K562 (cell line): Measurements from ENCODE around the gene GNAZ. TPM values are rescaled to one million over a fixed set of nuclear protein-coding genes. Genes with fewer than 3 reads are reported as not detected.

Source experiments
- CTBP1 ChIP-seq: fragments of 450-650 bp; IDR thresholded peaks from 2 replicates; pipeline ENCODE4 v1.6.1; 2016; ENCODE audit warnings: borderline replicate concordance
- DDX20 ChIP-seq: fragments of 450-650 bp; IDR thresholded peaks from 2 replicates; pipeline ENCODE4 v1.6.1; 2016; ENCODE audit warnings: missing genetic modification characterization, low read depth, mild to moderate bottlenecking, missing compliant biosample characterization, moderate library complexity
- EZH2 ChIP-seq: IDR thresholded peaks from 2 replicates; pipeline ENCODE4 v1.6.1; 2012; ENCODE audit warnings: low read depth, mild to moderate bottlenecking, inconsistent platforms, low read length, borderline replicate concordance
- FOS ChIP-seq: IDR thresholded peaks from 3 replicates; pipeline ENCODE4 v1.6.1; 2011; ENCODE audit not compliant: insufficient read length; ENCODE audit errors: extremely low read depth
- FOXJ3 ChIP-seq: sonication (generic); formaldehyde crosslinking; IDR thresholded peaks from 2 replicates; pipeline ENCODE4 v1.4.0; 2020; ENCODE audit warnings: mild to moderate bottlenecking, missing genetic modification reagents
- HCFC1 ChIP-seq: IDR thresholded peaks from 2 replicates; pipeline ENCODE4 v1.6.1; 2012; ENCODE audit warnings: low read depth, low read length, improper control_type of control experiment
- NFIX ChIP-seq: fragments of 250-450 bp; sonication (Bioruptor Pico); IDR thresholded peaks from 2 replicates; pipeline ENCODE4 v1.4.0; 2020; ENCODE audit warnings: low read depth, mild to moderate bottlenecking, moderate library complexity
- PTBP1 ChIP-seq: fragments of 200-400 bp; formaldehyde crosslinking; IDR thresholded peaks from 2 replicates; pipeline ENCODE4 v1.6.1; 2017; ENCODE audit warnings: low read depth, low read length
- RCOR1 ChIP-seq, 2 experiments: IDR thresholded peaks; 2 replicates each; pipeline ENCODE4 v1.6.1; 2012; ENCODE audit warnings: low read depth in 2 of 2, low read length in 2 of 2, borderline replicate concordance in 1 of 2, improper control_type of control experiment in 1 of 2
- SIN3B ChIP-seq: fragments of 450-650 bp; IDR thresholded peaks from 2 replicates; pipeline ENCODE4 v1.6.1; 2017; ENCODE audit warnings: low read depth, mild to moderate bottlenecking, moderate library complexity
- SMAD4 ChIP-seq: fragments of 250-450 bp; sonication (Bioruptor Pico); conservative IDR thresholded peaks from 2 replicates; pipeline ENCODE4 v1.8.0; 2021; ENCODE audit warnings: inconsistent platforms, mild to moderate bottlenecking, moderate library complexity
- TEAD4 ChIP-seq, 2 experiments: sonication (generic) in 1 of 2; formaldehyde crosslinking in 1 of 2; IDR thresholded peaks; 2 replicates each; pipeline versions ENCODE4 v1.6.1 to v1.8.0; 2012 to 2022; ENCODE audit warnings: borderline replicate concordance in 1 of 2, inconsistent platforms in 1 of 2, low read length in 1 of 2, mild to moderate bottlenecking in 1 of 2, missing genetic modification reagents in 1 of 2
- ZFP1 ChIP-seq: fragments of 450-650 bp; formaldehyde crosslinking; IDR thresholded peaks from 2 replicates; pipeline ENCODE4 v1.4.0; 2020; ENCODE audit warnings: mild to moderate bottlenecking, mixed read lengths
- ZNF592 ChIP-seq: fragments of 450-650 bp; IDR thresholded peaks from 2 replicates; pipeline ENCODE4 v1.6.1; 2017; ENCODE audit warnings: antibody characterized with exemption, mild to moderate bottlenecking
- ZNF76 ChIP-seq: fragments of 250-450 bp; sonication (Bioruptor Pico); IDR thresholded peaks from 2 replicates; pipeline ENCODE4 v1.4.0; 2020; ENCODE audit warnings: mild to moderate bottlenecking, moderate library complexity, borderline replicate concordance
- ZNF778 ChIP-seq: fragments of 450-650 bp; formaldehyde crosslinking; IDR thresholded peaks from 2 replicates; pipeline ENCODE4 v1.4.0; 2020; ENCODE audit warnings: mild to moderate bottlenecking, moderate library complexity
- polyA plus RNA-seq, 8 experiments: library from polyadenylated mRNA; depleted of rRNA in 4 of 8; stranded (reverse) in 5 of 8; unstranded in 3 of 8; fragments of >200 nt; fragmentation: Nextera tagmentation in 2 of 8; fragmentation: Illumina TruSeq in 1 of 8; extraction: Ambion mirVana in 2 of 8; extraction: Trizol in 1 of 8; gene quantifications; 2 replicates each; pipeline versions ENCODE4 v1.2.1 to v1.2.3, GENCODE V29; 2011 to 2014; ENCODE audit warnings: inconsistent platforms in 1 of 8, missing spikeins in 1 of 8
- total RNA-seq, 7 experiments: library from RNA; depleted of rRNA in 6 of 7; stranded (reverse); fragments of >200 nt in 6 of 7; fragmentation: Illumina TruSeq in 2 of 7; extraction: Trizol in 2 of 7; gene quantifications; 2 replicates each; pipeline versions ENCODE4 v1.2.1 to v1.2.3, GENCODE V29; 2011 to 2021; ENCODE audit warnings: low replicate concordance in 1 of 7
- TF ChIP-seq, protein P1 (sequence below): fragments of 450-650 bp; formaldehyde crosslinking; IDR thresholded peaks from 2 replicates; pipeline ENCODE4 v1.4.0; 2020; ENCODE audit warnings: mild to moderate bottlenecking, moderate library complexity
- TF ChIP-seq, protein P2 (sequence below): sonication (generic); formaldehyde crosslinking; IDR thresholded peaks from 2 replicates; pipeline ENCODE4 v1.9.0; 2022; ENCODE audit warnings: mild to moderate bottlenecking, missing genetic modification reagents
- TF ChIP-seq, protein P3 (sequence below): sonication (generic); formaldehyde crosslinking; IDR thresholded peaks from 2 replicates; pipeline ENCODE4 v1.8.0; 2023; ENCODE audit warnings: mild to moderate bottlenecking, missing genetic modification reagents

The GNAZ gene
- total and polyA plus RNA-seq, 9 of the 15 experiments (the other 6 are each of a cell fraction or from before 2014, with no cell fraction given): 0.04 to 0.22 (median 0.13) TPM; not detected in 3

DNA sequence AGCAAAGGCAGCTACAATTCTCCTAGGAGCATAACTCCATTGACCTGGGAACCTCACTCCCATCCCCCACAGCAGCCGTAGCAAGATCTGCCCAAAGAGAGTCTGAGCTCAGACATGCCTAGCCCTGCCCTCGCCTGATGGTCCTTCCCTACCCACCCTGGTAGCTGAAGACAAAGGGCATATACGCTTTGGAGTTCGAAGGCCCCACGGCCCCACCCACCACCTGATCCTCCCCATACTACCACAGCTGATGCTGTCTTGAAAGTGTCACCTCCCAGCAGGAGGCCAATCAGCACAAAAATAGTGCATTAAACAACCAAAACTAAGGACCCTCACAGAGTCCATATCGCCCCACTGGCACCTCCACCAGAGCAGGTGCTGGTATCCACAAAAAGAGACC is 22.6 kb upstream of the GNAZ start (continued):
- TF ChIP-seq ZNF76 (CRISPR knock-in tag) (no peak), CTBP1 (no peak), PTBP1 (no peak), NFIX (CRISPR knock-in tag) (no peak), EZH2 (no peak), DDX20 (tag) (no peak), ZFP1 (CRISPR knock-in tag) (no peak), RCOR1 (IDR thresholded peaks at IDR 0.05; ENCODE audit: borderline replicate concordance in 1 of 2, low read depth in 2 of 2, low read length in 2 of 2) (no peak), ZNF592 (no peak), FOS (no peak), SIN3B (no peak), HCFC1 (no peak), ZNF778 (CRISPR knock-in tag) (no peak), FOXJ3 (CRISPR knock-in tag) (peak; percentile 55; the same call in 1 of the 2 replicates), TEAD4 (IDR thresholded peaks at IDR 0.05; ENCODE audit: low read length) (no peak), TEAD4 (CRISPR knock-in tag; IDR thresholded peaks at IDR 0.05; ENCODE audit: borderline replicate concordance) (0 out of 2 replicates have a peak, but pooled peaks have one; percentile 16), SMAD4 (CRISPR knock-in tag) (no peak)
- TF ChIP-seq, protein P1, sequence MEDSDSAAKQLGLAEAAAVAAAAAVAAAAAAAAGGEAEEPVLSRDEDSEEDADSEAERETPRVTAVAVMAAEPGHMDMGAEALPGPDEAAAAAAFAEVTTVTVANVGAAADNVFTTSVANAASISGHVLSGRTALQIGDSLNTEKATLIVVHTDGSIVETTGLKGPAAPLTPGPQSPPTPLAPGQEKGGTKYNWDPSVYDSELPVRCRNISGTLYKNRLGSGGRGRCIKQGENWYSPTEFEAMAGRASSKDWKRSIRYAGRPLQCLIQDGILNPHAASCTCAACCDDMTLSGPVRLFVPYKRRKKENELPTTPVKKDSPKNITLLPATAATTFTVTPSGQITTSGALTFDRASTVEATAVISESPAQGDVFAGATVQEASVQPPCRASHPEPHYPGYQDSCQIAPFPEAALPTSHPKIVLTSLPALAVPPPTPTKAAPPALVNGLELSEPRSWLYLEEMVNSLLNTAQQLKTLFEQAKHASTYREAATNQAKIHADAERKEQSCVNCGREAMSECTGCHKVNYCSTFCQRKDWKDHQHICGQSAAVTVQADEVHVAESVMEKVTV: no peak
- TF ChIP-seq, protein P2, sequence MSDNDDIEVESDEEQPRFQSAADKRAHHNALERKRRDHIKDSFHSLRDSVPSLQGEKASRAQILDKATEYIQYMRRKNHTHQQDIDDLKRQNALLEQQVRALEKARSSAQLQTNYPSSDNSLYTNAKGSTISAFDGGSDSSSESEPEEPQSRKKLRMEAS (CRISPR knock-in tag): no peak
- TF ChIP-seq, protein P3, sequence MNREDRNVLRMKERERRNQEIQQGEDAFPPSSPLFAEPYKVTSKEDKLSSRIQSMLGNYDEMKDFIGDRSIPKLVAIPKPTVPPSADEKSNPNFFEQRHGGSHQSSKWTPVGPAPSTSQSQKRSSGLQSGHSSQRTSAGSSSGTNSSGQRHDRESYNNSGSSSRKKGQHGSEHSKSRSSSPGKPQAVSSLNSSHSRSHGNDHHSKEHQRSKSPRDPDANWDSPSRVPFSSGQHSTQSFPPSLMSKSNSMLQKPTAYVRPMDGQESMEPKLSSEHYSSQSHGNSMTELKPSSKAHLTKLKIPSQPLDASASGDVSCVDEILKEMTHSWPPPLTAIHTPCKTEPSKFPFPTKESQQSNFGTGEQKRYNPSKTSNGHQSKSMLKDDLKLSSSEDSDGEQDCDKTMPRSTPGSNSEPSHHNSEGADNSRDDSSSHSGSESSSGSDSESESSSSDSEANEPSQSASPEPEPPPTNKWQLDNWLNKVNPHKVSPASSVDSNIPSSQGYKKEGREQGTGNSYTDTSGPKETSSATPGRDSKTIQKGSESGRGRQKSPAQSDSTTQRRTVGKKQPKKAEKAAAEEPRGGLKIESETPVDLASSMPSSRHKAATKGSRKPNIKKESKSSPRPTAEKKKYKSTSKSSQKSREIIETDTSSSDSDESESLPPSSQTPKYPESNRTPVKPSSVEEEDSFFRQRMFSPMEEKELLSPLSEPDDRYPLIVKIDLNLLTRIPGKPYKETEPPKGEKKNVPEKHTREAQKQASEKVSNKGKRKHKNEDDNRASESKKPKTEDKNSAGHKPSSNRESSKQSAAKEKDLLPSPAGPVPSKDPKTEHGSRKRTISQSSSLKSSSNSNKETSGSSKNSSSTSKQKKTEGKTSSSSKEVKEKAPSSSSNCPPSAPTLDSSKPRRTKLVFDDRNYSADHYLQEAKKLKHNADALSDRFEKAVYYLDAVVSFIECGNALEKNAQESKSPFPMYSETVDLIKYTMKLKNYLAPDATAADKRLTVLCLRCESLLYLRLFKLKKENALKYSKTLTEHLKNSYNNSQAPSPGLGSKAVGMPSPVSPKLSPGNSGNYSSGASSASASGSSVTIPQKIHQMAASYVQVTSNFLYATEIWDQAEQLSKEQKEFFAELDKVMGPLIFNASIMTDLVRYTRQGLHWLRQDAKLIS (CRISPR knock-in tag): peak; percentile 64; the same call in 1 of the 2 replicates
